DOHH2 (cell line): Measurements from ENCODE around the gene MYO1F.

ENCODE experiments used
- H3F3A ChIP-seq: fragments of 200-600 bp; sonication (generic), shearing (Covaris generic); 2 replicates; pipeline ENCODE4 v1.6.0; 2016; ENCODE audit warnings: antibody characterized with exemption, mild to moderate bottlenecking; ENCODE audit not compliant: control insufficient read depth, insufficient read depth
- H3K27ac ChIP-seq: fragments of 200-600 bp; sonication (generic); 2 replicates; pipeline ENCODE4 v1.5.1; 2014; ENCODE audit warnings: low read depth, mild to moderate bottlenecking, low read length, moderate library complexity
- H3K27me3 ChIP-seq: fragments of 200-600 bp; sonication (generic); 2 replicates; pipeline ENCODE4 v1.6.1; 2014; ENCODE audit warnings: mild to moderate bottlenecking, low read length, mixed read lengths; ENCODE audit not compliant: control insufficient read depth
- H3K36me3 ChIP-seq: fragments of 200-600 bp; sonication (generic); 2 replicates; pipeline ENCODE4 v1.6.1; 2014; ENCODE audit warnings: mild to moderate bottlenecking, low read length, moderate library complexity, mixed read lengths; ENCODE audit not compliant: control insufficient read depth
- H3K4me1 ChIP-seq: fragments of 200-600 bp; sonication (generic); 2 replicates; pipeline ENCODE4 v1.6.1; 2014; ENCODE audit warnings: mild to moderate bottlenecking, low read length, mixed read lengths; ENCODE audit not compliant: control insufficient read depth
- H3K4me2 ChIP-seq: fragments of 200-600 bp; sonication (generic); 2 replicates; pipeline ENCODE4 v1.6.0; 2014; ENCODE audit warnings: mild to moderate bottlenecking, low read length, moderate library complexity
- H3K4me3 ChIP-seq: fragments of 200-600 bp; sonication (generic); 2 replicates; pipeline ENCODE4 v1.5.1; 2014; ENCODE audit warnings: mild to moderate bottlenecking, low read length, mixed read lengths
- H3K79me2 ChIP-seq: fragments of 200-600 bp; sonication (generic); 2 replicates; pipeline ENCODE4 v1.6.1; 2014; ENCODE audit warnings: mild to moderate bottlenecking, low read length, mixed read lengths; ENCODE audit not compliant: control insufficient read depth
- H3K9me2 ChIP-seq: fragments of 200-600 bp; sonication (generic); replicated peaks from 2 replicates; pipeline ENCODE4 v1.6.1; 2014; ENCODE audit warnings: mild to moderate bottlenecking, low read length, mixed read lengths; ENCODE audit not compliant: control insufficient read depth
- H3K9me3 ChIP-seq: fragments of 200-600 bp; sonication (generic); 2 replicates; pipeline ENCODE4 v1.6.1; 2014; ENCODE audit warnings: antibody characterized with exemption, low read length, mixed read lengths; ENCODE audit not compliant: control insufficient read depth, insufficient read depth
- H4K20me1 ChIP-seq: fragments of 200-600 bp; sonication (generic); 2 replicates; pipeline ENCODE4 v1.6.0; 2014; ENCODE audit warnings: low read depth, mild to moderate bottlenecking, antibody characterized with exemption, low read length, moderate library complexity; ENCODE audit not compliant: control insufficient read depth, insufficient read depth
- EZH2phosphoT487 ChIP-seq: fragments of 200-600 bp; sonication (generic); IDR thresholded peaks from 2 replicates; pipeline ENCODE4 v1.6.1; 2017; ENCODE audit warnings: borderline replicate concordance, mild to moderate bottlenecking, antibody characterized with exemption, low read length, moderate library complexity, mixed read lengths
- TF ChIP-seq, protein P1 (sequence below): fragments of 200-600 bp; sonication (generic); IDR thresholded peaks from one replicate; pipeline ENCODE4 v1.5.1; 2014; ENCODE audit warnings: antibody characterized with exemption, mild to moderate bottlenecking, low read depth, low read length; ENCODE audit not compliant: poor library complexity, severe bottlenecking

Gene MYO1F

DNA sequence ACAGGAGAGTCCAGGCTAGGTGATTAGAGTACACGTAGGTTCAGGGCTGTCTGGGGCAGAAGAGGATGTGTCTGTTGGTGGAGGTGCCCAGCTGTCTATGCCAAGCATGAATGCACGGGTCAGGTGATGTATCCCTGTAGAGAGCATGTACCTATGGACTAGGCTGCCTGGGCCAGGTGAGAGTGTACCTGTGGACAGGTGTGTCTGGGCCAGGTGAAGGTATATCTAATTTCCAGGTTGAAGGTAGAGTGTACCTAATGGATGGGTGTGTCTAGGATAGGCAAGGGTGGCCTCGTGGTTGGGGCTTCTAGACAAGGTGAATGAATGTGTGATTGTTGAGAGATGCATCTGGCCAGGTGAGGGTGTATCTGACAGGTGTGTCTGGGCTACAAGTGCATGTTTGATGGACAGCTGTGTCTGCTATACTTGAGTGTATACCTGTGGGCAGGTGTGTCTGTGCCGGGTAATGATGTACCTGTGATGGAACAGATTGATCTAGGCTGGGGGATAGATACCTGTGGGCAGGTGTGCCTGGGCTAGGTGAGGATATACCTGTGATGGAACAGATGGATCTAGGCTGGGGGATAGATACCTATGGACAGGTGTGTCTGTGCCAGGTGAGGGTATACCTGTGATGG is 47.8 kb downstream of the MYO1F start:
- no peaks in the 10 kb centered on the region for H3K36me3 ChIP-seq
- H3K27me3 ChIP-seq, result no peaks in the 10 kb centered on the region
- no peaks in the 10 kb centered on the region for H3K9me2 ChIP-seq
- no peaks in the 10 kb centered on the region for H3K79me2 ChIP-seq
- TF ChIP-seq, protein P1, sequence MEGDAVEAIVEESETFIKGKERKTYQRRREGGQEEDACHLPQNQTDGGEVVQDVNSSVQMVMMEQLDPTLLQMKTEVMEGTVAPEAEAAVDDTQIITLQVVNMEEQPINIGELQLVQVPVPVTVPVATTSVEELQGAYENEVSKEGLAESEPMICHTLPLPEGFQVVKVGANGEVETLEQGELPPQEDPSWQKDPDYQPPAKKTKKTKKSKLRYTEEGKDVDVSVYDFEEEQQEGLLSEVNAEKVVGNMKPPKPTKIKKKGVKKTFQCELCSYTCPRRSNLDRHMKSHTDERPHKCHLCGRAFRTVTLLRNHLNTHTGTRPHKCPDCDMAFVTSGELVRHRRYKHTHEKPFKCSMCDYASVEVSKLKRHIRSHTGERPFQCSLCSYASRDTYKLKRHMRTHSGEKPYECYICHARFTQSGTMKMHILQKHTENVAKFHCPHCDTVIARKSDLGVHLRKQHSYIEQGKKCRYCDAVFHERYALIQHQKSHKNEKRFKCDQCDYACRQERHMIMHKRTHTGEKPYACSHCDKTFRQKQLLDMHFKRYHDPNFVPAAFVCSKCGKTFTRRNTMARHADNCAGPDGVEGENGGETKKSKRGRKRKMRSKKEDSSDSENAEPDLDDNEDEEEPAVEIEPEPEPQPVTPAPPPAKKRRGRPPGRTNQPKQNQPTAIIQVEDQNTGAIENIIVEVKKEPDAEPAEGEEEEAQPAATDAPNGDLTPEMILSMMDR, result no peak
- no peak for TF ChIP-seq EZH2phosphoT487
- no peaks in the 10 kb centered on the region for H3K9me3 ChIP-seq
- no peaks in the 10 kb centered on the region for H3K4me1 ChIP-seq
- no peak overlapping the region for H3K4me2 ChIP-seq
- no peak overlapping the region for H3K4me3 ChIP-seq
- H4K20me1 ChIP-seq, result no peaks in the 10 kb centered on the region
- H3F3A ChIP-seq, result no peaks in the 10 kb centered on the region
- H3K27ac ChIP-seq, result no peak overlapping the region

- H3K79me2 ChIP-seq, result no peaks in the 10 kb centered on the region
- H3K9me2 ChIP-seq, result no peaks in the 10 kb centered on the region
- no peaks in the 10 kb centered on the region for H3K4me1 ChIP-seq
- TF ChIP-seq, protein P1, result no peak
- TF ChIP-seq EZH2phosphoT487, result no peak
- H4K20me1 ChIP-seq, result no peaks in the 10 kb centered on the region
- no peaks in the 10 kb centered on the region for H3K27me3 ChIP-seq
- H3F3A ChIP-seq, result no peaks in the 10 kb centered on the region
- no peak overlapping the region for H3K4me2 ChIP-seq
- no peaks in the 10 kb centered on the region for H3K36me3 ChIP-seq
- no peaks in the 10 kb centered on the region for H3K9me3 ChIP-seq
- no peak overlapping the region for H3K27ac ChIP-seq
- no peak overlapping the region for H3K4me3 ChIP-seq
Observed at GRCh38 chr19:8528500-8528899, 48.7 kb downstream of the MYO1F start.

- Histone ChIP-seq H3K4me1 (no peaks in the 10 kb centered on the region), H4K20me1 (no peaks in the 10 kb centered on the region), H3K4me3 (no peak overlapping the region), H3K9me3 (no peaks in the 10 kb centered on the region), H3K79me2 (no peaks in the 10 kb centered on the region), H3K36me3 (no peaks in the 10 kb centered on the region), H3F3A (no peaks in the 10 kb centered on the region), H3K27me3 (no peaks in the 10 kb centered on the region), H3K27ac (no peak overlapping the region), H3K9me2 (no peaks in the 10 kb centered on the region), H3K4me2 (no peak overlapping the region)
- no peak for TF ChIP-seq EZH2phosphoT487
Observed at GRCh38 chr19:8526345-8527091, 50.7 kb downstream of the MYO1F start.

- Histone ChIP-seq H3K9me2 (no peaks in the 10 kb centered on the region), H3K36me3 (no peaks in the 10 kb centered on the region), H3K79me2 (no peaks in the 10 kb centered on the region), H3K27ac (no peak overlapping the region), H3K4me3 (no peak overlapping the region), H3K27me3 (no peaks in the 10 kb centered on the region), H4K20me1 (no peaks in the 10 kb centered on the region), H3K9me3 (no peaks in the 10 kb centered on the region), H3K4me1 (no peaks in the 10 kb centered on the region), H3K4me2 (no peak overlapping the region), H3F3A (no peaks in the 10 kb centered on the region)
- TF ChIP-seq, protein P1, result peak; percentile 11
- no peak for TF ChIP-seq EZH2phosphoT487
Observed at GRCh38 chr19:8525401-8525684, 51.9 kb downstream of the MYO1F start.
